D721Med (cell line): ENCODE results near the gene BICD2.

Source experiments
- DNase-seq: peaks from one replicate; pipeline ENCODE4 v3.0.0; 2011; ENCODE audit warnings: low spot score; ENCODE audit not compliant: insufficient read length
- FAIRE-seq: peaks from 2 replicates; lab custom pipeline; 2011; peaks lifted over from hg19 to GRCh38; lab: Jason Lieb, UNC
- TF ChIP-seq, protein P1 (sequence below): IDR thresholded peaks from 2 replicates; pipeline ENCODE4 v1.5.1; 2012; ENCODE audit warnings: mild to moderate bottlenecking, control low read depth; ENCODE audit not compliant: insufficient read depth; ENCODE audit errors: missing control alignments

Gene BICD2

GRCh38 chr9:92734931-92735635, 29.6 kb downstream of the BICD2 start:
- FAIRE-seq (no peak), DNase-seq (no peak)
- TF ChIP-seq, protein P1, sequence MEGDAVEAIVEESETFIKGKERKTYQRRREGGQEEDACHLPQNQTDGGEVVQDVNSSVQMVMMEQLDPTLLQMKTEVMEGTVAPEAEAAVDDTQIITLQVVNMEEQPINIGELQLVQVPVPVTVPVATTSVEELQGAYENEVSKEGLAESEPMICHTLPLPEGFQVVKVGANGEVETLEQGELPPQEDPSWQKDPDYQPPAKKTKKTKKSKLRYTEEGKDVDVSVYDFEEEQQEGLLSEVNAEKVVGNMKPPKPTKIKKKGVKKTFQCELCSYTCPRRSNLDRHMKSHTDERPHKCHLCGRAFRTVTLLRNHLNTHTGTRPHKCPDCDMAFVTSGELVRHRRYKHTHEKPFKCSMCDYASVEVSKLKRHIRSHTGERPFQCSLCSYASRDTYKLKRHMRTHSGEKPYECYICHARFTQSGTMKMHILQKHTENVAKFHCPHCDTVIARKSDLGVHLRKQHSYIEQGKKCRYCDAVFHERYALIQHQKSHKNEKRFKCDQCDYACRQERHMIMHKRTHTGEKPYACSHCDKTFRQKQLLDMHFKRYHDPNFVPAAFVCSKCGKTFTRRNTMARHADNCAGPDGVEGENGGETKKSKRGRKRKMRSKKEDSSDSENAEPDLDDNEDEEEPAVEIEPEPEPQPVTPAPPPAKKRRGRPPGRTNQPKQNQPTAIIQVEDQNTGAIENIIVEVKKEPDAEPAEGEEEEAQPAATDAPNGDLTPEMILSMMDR: no peak

- FAIRE-seq (no peak), DNase-seq (no peak)
- TF ChIP-seq, protein P1: no peak
These were observed 33.7 kb downstream of the BICD2 start for GRCh38 chr9:92730897-92731296.

DNA sequence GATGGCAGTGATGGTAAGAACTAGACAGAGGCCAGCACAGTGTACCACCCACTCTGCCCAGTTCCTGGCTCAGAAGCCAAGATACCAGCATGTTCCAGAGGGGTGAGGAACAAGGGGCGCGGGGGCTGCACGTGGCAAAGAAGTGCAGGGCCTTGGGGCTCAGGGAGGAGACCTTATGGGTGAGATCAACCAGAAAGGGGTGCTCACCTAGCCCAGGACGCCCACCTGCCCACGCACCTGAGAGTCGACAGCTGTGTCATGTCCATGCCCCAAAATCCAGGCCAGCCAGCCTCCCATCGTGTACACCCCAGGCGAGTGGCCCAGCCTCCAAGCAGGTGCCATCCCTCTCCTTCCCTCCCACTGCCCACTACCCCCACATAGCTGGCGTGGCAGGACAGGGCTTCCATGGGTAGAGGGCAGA, 34.9 kb downstream of the BICD2 start:
- TF ChIP-seq, protein P1: no peak
- FAIRE-seq: no peak
- no peak for DNase-seq

DNA sequence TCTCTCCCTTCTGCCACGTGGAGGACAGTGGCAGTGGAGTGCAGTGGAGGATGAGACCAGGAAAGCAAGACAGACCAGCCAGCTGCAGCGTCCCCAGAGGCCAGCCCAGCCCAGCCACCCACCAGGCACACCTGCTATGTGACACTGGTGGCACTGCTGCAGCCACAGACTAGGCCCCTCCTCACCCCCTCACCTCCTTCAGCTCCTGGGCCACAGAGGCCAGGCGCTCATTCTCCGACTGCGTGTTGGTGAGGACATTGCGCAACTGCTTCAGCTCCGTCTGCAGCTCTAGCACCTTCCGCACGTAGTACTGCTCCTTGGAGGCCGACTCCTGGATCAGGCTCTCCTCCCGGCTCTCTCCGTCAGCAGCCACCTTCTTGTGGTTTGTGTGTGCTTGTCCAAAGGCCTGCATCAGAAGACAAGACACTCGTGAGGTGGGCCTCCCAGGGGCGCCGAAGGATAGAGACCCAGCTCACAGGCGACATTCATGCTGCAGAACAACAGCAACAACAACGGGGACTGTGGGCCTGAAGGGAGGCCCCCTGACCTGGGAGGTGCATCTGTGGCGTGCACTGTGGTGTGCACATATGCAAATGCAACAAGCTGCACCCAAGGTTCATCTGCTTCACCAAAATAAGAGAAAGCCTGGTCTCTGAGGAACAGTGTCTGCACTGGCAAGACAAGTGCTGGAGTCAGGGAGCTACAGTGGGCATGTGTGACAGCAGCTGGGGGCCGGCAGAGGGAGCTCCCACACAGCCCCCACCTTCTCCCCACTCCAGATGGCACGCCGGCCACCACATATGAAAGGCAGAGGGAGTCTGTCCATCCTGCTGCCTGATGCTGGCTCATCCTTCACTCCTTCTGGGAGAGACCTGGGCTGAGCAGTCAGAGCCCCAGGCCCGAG, 35.5 kb downstream of the BICD2 start:
- FAIRE-seq (no peak), DNase-seq (peak; percentile 71)
- TF ChIP-seq, protein P1: peak; percentile 64

- TF ChIP-seq, protein P1: no peak
- FAIRE-seq: no peak
- DNase-seq: no peak
These were observed 36.6 kb downstream of the BICD2 start for GRCh38 chr9:92727716-92728700.

DNA sequence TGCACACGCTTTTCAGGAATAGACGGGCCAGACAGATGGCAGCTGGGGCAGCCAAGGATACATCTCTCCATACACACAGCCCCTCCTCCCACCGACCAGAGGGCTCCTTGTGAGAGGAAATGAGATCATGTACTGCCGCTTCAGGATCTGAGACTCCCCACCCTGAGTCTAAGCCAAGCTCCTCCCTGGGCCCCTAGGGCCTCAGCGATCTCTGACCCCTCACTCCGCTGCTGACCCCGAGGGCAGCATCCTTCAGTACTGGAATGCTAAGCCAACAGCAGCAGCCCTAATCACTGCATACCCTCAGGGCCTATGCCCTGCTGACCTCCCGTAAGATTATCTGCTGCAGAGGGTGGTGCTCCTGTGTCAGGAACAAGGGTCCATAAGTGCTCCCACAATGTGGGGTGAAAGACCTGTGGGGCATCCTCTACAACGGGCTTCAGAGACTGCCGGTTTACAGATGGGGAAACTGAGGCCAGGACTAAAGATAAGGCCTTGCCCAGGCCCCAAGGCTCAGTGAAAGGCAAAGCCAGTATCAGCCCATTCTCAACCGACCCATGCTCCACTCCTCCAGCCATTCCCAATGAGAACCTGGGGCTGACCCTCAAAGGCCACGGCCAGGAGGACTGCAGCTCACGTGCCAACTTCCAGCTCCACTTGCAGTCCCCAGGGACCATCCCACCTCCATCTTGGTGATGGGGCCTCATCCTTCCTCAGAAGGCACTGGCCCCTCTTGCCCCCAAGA, 37.5 kb downstream of the BICD2 start:
- TF ChIP-seq, protein P1: no peak
- FAIRE-seq: no peak
- DNase-seq: no peak
